NCI-H1417 (cell line): ENCODE results near the gene TWIST2.

Experiments used
- DNase-seq, 3 experiments: peaks; one replicate each; lab custom pipeline; 2025; lab: John Stamatoyannopoulos, UW

Gene TWIST2

GRCh38 chr2:238838786-238839327 is 9.0 kb upstream of the TWIST2 start:
- no peak for DNase-seq

GRCh38 chr2:238839428-238839827 is 8.5 kb upstream of the TWIST2 start:
- DNase-seq = no peak

- no peak for DNase-seq
Observed at GRCh38 chr2:238841542-238842164, 6.2 kb upstream of the TWIST2 start.

- no peak for DNase-seq
Observed at GRCh38 chr2:238843476-238843875, 4.4 kb upstream of the TWIST2 start.

GRCh38 chr2:238845583-238846377 is 2.1 kb upstream of the TWIST2 start:
- DNase-seq = no peak

GRCh38 chr2:238846378-238846627 is 1.6 kb upstream of the TWIST2 start:
- DNase-seq = no peak

- peak in 1 of 3 experiments; percentile 5 for DNase-seq
Observed at GRCh38 chr2:238846628-238847418, 1.1 kb upstream of the TWIST2 start.

- DNase-seq = no peak
Observed at GRCh38 chr2:238847419-238847801, 475 bp upstream of the TWIST2 start.

GRCh38 chr2:238848691-238848975 is 748 bp downstream of the TWIST2 start:
- DNase-seq = no peak

GRCh38 chr2:238848976-238849853 is 1.3 kb downstream of the TWIST2 start:
- no peak for DNase-seq

- DNase-seq = no peak
Observed at GRCh38 chr2:238850091-238850490, 2.2 kb downstream of the TWIST2 start.

- DNase-seq = peak in 1 of 3 experiments; percentile 7
Observed at GRCh38 chr2:238851026-238851425, 3.1 kb downstream of the TWIST2 start.

GRCh38 chr2:238851761-238852160 is 3.9 kb downstream of the TWIST2 start:
- DNase-seq = no peak

- DNase-seq = no peak
Observed at GRCh38 chr2:238852206-238852869, 4.5 kb downstream of the TWIST2 start.

GRCh38 chr2:238853218-238853617 is 5.3 kb downstream of the TWIST2 start:
- DNase-seq = no peak

- no peak for DNase-seq
Observed at GRCh38 chr2:238853721-238854120, 5.8 kb downstream of the TWIST2 start.

- DNase-seq = no peak
Observed at GRCh38 chr2:238854246-238854645, 6.4 kb downstream of the TWIST2 start.

- no peak for DNase-seq
Observed at GRCh38 chr2:238854699-238855229, 6.9 kb downstream of the TWIST2 start.

- no peak for DNase-seq
Observed at GRCh38 chr2:238855299-238855698, 7.4 kb downstream of the TWIST2 start.

GRCh38 chr2:238855891-238856580 is 8.2 kb downstream of the TWIST2 start:
- DNase-seq = no peak
